Smooth muscle cell (in vitro differentiated cells): ENCODE measurements around the gene WDFY2. TPM values are rescaled to one million over a fixed set of nuclear protein-coding genes. Genes with fewer than 3 reads are reported as not detected.

ENCODE experiments used
- DNase-seq: peaks from one replicate; lab custom pipeline; 2025; ENCODE audit not compliant: unreplicated experiment; lab: John Stamatoyannopoulos, UW
- H2AFZ ChIP-seq: fragments of 200-600 bp; sonication (generic); 2 replicates; pipeline ENCODE4 v1.6.0; 2016; ENCODE audit warnings: antibody characterized with exemption, low read depth, mild to moderate bottlenecking
- H3F3A ChIP-seq: fragments of 200-600 bp; sonication (generic); 2 replicates; pipeline ENCODE4 v1.6.0; 2017; ENCODE audit warnings: antibody characterized with exemption, low read depth
- H3K27ac ChIP-seq: fragments of 200-600 bp; sonication (generic); 2 replicates; pipeline ENCODE4 v1.5.1; 2016; ENCODE audit warnings: low read depth, mild to moderate bottlenecking
- H3K27me3 ChIP-seq: fragments of 200-600 bp; sonication (generic); 2 replicates; pipeline ENCODE4 v1.6.1; 2016; ENCODE audit warnings: low read depth, mild to moderate bottlenecking
- H3K36me3 ChIP-seq: fragments of 200-600 bp; sonication (generic); 2 replicates; pipeline ENCODE4 v1.5.1; 2016; ENCODE audit warnings: low read depth
- H3K4me1 ChIP-seq: fragments of 200-600 bp; sonication (generic); 2 replicates; pipeline ENCODE4 v1.5.1; 2016; ENCODE audit warnings: low read depth
- H3K4me2 ChIP-seq: fragments of 200-600 bp; sonication (generic); 2 replicates; pipeline ENCODE4 v1.6.0; 2016; ENCODE audit warnings: mild to moderate bottlenecking
- H3K4me3 ChIP-seq: fragments of 200-600 bp; sonication (generic); 2 replicates; pipeline ENCODE4 v1.5.1; 2016; ENCODE audit warnings: mild to moderate bottlenecking
- H3K79me2 ChIP-seq: fragments of 200-600 bp; sonication (generic); 2 replicates; pipeline ENCODE4 v1.6.0; 2016; ENCODE audit warnings: low read depth, mild to moderate bottlenecking
- H3K9ac ChIP-seq: fragments of 200-600 bp; sonication (generic); 2 replicates; pipeline ENCODE4 v1.6.0; 2016; ENCODE audit warnings: low read depth
- H3K9me3 ChIP-seq: fragments of 200-600 bp; sonication (generic); replicated peaks from 2 replicates; pipeline ENCODE4 v1.5.1; 2016; ENCODE audit warnings: low read depth
- H4K20me1 ChIP-seq: fragments of 200-600 bp; sonication (generic); 2 replicates; pipeline ENCODE4 v1.6.0; 2016; ENCODE audit warnings: low read depth
- WGBS: methylation state at CpG from one replicate; pipeline ENCODE4 v1.1.7; 2016; ENCODE audit warnings: low lambda C conversion rate; 5-methylcytosine and 5-hydroxymethylcytosine counted together
- polyA plus RNA-seq: library from polyadenylated mRNA; unstranded; fragments of >200 nt; fragmentation: Nextera tagmentation; extraction: Ambion mirVana; gene quantifications from 2 replicates; pipeline ENCODE4 v1.2.1, GENCODE V29; 2016
- total RNA-seq: library from RNA; depleted of rRNA; stranded (reverse); fragments of >200 nt; gene quantifications from 2 replicates; pipeline ENCODE4 v1.2.3, GENCODE V29; 2014
- TF ChIP-seq, protein P1 (sequence below): fragments of 200-600 bp; sonication (generic); IDR thresholded peaks from 2 replicates; pipeline ENCODE4 v1.5.1; 2017; ENCODE audit warnings: borderline replicate concordance, mild to moderate bottlenecking, antibody characterized with exemption; ENCODE audit not compliant: insufficient read depth, poor library complexity, severe bottlenecking

Gene WDFY2
- total and polyA plus RNA-seq, 2 experiments from 2014 or later, result 6.6 to 13.7 TPM

DNA sequence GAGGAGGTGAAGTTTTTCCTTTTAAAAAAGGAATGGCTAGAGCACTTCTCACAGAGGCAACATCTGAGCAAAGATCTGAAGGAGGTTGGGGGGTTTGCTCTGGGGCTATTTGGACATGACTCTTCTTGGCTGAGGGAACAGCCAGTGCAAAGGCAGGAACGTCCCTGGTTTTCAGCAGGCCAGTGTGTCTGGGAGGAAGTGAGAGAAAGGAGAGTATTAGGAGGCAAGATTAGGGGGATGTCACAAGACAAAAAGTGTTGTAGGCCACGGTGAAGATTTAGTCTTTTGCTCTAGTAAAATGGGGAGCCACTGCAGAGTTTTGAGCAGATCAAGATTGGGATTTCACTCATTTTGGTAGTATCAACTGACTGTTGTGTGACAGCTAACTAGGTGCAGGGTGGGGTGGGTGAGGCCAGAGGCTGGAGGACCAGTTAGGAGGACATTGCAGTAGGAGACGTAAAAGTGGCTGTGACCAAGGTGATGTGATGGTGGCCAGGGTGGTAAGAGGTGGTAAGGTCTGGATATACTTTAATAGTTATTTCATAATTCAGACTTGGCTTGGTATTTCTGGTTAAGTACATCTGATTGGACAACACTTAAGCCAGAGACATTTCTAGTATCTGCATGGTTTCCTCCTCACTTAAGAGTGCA, 40.6 kb downstream of the WDFY2 start:
- no peak overlapping the region for H2AFZ ChIP-seq
- H3K4me2 ChIP-seq, result no peak overlapping the region
- WGBS, result 61% methylated on average over 3 of the region's 3 CpGs
- H3K27ac ChIP-seq, result no peak overlapping the region
- no peak for DNase-seq
- peaks cover 12% of the 10 kb centered on the region for H4K20me1 ChIP-seq
- H3K4me3 ChIP-seq, result no peak overlapping the region
- no peaks in the 10 kb centered on the region for H3K27me3 ChIP-seq
- no peaks in the 10 kb centered on the region for H3K36me3 ChIP-seq
- no peak overlapping the region for H3K9ac ChIP-seq
- no peaks in the 10 kb centered on the region for H3K9me3 ChIP-seq
- H3K4me1 ChIP-seq, result peaks cover 3% of the 10 kb centered on the region
- peaks cover 29% of the 10 kb centered on the region for H3K79me2 ChIP-seq
- TF ChIP-seq, protein P1, sequence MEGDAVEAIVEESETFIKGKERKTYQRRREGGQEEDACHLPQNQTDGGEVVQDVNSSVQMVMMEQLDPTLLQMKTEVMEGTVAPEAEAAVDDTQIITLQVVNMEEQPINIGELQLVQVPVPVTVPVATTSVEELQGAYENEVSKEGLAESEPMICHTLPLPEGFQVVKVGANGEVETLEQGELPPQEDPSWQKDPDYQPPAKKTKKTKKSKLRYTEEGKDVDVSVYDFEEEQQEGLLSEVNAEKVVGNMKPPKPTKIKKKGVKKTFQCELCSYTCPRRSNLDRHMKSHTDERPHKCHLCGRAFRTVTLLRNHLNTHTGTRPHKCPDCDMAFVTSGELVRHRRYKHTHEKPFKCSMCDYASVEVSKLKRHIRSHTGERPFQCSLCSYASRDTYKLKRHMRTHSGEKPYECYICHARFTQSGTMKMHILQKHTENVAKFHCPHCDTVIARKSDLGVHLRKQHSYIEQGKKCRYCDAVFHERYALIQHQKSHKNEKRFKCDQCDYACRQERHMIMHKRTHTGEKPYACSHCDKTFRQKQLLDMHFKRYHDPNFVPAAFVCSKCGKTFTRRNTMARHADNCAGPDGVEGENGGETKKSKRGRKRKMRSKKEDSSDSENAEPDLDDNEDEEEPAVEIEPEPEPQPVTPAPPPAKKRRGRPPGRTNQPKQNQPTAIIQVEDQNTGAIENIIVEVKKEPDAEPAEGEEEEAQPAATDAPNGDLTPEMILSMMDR, result no peak
- H3F3A ChIP-seq, result no peaks in the 10 kb centered on the region

DNA sequence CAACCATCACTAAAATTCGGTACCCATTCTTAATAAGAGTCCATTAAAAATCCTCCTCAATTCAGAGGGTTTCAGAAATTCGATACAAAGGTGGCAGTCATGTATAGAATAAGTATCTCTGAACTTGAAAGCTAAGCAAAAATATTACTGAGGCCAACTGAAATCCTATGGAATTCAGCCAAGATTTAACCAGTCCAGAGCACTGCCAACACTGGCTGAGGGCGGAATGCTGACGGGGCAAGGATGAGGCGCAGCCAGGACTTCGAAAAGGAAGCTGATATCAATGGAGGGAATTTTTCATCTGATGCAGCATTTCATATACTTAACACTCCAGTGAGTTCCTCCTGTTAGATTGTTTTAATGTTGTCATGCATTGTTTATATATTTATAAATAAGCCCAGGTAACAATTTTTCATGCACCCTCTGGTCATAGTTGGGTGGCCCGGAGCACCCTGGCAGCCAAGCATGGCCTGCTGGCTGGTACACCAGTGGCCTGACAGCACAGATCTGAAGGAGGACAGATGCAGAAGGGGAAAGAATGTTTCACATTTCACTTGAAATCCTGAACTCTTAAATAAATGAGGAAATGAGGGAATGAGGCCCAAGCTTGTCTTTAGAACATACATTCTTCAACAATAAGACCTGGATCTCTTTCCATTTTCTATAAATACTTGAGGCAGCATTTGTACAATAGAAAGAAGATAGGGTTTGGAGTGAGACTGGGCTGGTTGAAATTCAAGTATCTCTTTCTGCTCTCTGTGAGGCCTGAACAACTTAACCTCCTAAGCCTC, 41.5 kb downstream of the WDFY2 start:
- no peaks in the 10 kb centered on the region for H3K4me1 ChIP-seq
- H3K9ac ChIP-seq, result no peak overlapping the region
- no peaks in the 10 kb centered on the region for H3K36me3 ChIP-seq
- H3K4me2 ChIP-seq, result no peak overlapping the region
- no peak overlapping the region for H3K4me3 ChIP-seq
- no peaks in the 10 kb centered on the region for H3F3A ChIP-seq
- H3K27ac ChIP-seq, result no peak overlapping the region
- no peaks in the 10 kb centered on the region for H3K27me3 ChIP-seq
- no peak for DNase-seq
- peaks cover 25% of the 10 kb centered on the region for H3K79me2 ChIP-seq
- WGBS, result 97% methylated on average over 7 of the region's 7 CpGs
- no peaks in the 10 kb centered on the region for H3K9me3 ChIP-seq
- H2AFZ ChIP-seq, result no peak overlapping the region
- TF ChIP-seq, protein P1, result no peak
- H4K20me1 ChIP-seq, result peaks cover 12% of the 10 kb centered on the region

DNA sequence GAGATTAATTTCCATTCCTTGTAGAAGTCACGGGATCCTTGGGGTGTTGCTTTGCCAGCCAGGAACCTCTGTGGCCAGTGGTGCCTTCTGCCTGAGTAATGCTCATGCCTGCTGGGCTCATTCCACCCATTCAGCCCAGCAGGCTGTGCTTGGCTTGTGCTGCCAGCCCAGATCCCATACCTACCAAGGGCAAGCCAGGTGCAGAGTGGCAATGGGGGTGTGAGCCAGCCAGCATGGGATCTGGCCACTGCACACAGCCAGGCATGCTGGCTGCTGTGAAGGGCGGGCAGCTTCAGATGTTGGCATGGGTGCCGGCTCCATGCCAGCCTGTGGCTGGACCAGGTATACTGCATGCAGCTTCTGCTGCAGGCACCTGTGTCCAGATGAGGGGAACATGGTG, 42.5 kb downstream of the WDFY2 start:
- 98% methylated on average over 3 of the region's 3 CpGs for WGBS
- H3K9ac ChIP-seq, result no peak overlapping the region
- H3K4me2 ChIP-seq, result no peak overlapping the region
- no peaks in the 10 kb centered on the region for H3F3A ChIP-seq
- no peak overlapping the region for H3K27ac ChIP-seq
- no peaks in the 10 kb centered on the region for H3K9me3 ChIP-seq
- TF ChIP-seq, protein P1, result no peak
- no peak overlapping the region for H3K4me3 ChIP-seq
- H3K79me2 ChIP-seq, result peaks cover 15% of the 10 kb centered on the region
- peaks cover under 1% of the 10 kb centered on the region for H3K4me1 ChIP-seq
- DNase-seq, result no peak
- H2AFZ ChIP-seq, result no peak overlapping the region
- H3K36me3 ChIP-seq, result no peaks in the 10 kb centered on the region
- H4K20me1 ChIP-seq, result peaks cover 9% of the 10 kb centered on the region
- no peaks in the 10 kb centered on the region for H3K27me3 ChIP-seq
